DMS153 treated with DMSO at 0.1 percent for 48 hours (cell line): Measurements from ENCODE around the gene PLPP2.

Experiments used
- DNase-seq: peaks from one replicate; lab custom pipeline; 2025; ENCODE audit not compliant: unreplicated experiment; lab: John Stamatoyannopoulos, UW

The PLPP2 gene

DNA sequence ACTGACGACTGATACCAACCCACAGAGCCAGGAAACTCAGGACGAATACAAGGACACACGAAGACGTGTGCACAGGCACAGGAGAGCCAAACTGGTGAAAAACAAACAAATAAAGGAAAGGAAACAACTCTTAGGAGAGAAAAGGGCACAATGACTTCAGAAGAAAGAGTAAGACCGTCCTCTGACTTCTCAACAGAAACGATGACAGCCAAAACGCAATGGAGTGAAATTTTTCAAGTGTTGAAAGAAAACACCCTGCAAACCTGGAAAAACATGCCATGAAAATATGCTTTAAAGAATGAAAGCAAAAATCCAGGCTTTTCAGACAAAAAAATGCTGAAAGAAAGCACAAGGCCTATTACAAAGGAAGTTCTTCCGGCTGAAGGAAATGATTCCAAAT is 24.6 kb upstream of the PLPP2 start:
- no peak for DNase-seq

DNA sequence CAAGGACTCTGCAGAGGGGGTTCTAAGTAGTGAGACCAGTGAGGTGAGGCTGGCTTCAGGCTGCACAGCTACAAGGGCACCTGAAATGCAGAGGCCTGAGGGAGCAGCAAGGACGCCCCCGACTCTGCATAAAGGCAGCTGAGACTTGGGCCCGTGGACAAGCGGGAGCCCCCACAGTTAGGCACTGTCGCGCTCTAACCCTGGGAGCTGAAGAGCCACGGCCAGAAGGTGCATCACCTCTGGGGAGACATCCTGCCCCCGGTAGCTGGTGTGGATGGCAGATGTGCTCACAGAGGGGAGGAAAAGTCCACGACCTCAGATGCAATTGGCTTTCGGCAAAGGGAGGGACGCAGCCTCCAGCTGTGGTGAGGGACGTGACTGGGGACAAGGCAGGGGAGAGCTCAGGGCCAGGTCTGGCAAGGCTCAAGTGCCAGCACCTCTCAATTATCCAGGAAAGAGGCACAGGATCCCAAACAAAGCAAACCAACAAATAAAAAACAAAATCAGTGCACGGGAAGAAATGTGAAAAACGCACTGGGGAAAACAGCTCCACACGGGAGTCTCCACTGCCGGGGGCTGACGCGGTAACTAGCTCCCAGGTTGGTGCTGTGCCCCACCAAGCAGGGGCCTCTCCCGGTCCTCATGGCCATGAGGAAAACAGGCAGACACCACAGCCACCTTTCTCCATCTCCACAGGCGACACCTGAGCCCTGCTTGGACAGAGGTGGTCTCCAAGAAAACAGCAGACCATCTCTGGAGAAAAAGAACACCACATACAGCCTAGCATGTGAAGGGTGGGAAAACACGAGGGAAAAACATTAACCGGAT is 23.0 kb upstream of the PLPP2 start:
- DNase-seq: no peak

DNA sequence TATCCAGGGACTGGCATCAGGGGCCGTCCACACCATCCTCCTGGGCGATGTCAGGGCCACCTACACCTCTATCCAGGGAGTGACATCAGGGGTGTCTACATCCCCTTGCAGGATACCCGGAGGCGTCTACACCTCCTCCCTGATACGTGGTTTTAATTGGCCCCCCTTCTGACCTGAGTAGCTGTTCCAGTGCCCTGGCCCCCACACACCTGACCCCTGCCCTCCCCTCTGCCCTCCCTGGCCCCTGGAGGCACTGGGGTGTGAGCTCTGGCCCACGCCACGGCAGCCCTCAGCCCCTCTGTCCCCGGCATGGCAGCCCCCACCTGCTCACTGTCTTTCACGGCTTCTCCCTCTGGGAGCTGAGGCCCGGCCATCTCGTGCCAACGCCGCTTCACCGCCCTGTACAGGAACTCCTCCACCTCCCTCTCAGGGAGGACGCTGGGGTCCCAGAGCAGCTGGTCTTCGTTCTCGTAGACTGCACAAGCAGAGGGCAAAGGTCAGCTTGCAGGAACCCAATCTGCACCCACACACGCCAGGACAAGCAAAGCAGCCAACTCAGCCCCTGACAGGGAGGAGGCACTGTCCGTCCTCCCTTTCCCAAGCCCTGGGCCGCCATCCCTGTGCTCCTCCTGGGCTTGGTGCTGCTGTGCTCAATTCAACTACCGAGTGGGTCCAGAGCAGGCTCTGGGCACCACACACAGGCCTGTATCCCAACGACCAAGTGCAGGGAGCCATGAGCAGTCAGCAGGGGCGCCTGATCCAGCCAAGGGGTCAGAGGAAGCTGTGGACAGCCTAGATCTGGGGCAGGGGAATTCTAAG is 22.2 kb upstream of the PLPP2 start:
- DNase-seq: no peak

DNA sequence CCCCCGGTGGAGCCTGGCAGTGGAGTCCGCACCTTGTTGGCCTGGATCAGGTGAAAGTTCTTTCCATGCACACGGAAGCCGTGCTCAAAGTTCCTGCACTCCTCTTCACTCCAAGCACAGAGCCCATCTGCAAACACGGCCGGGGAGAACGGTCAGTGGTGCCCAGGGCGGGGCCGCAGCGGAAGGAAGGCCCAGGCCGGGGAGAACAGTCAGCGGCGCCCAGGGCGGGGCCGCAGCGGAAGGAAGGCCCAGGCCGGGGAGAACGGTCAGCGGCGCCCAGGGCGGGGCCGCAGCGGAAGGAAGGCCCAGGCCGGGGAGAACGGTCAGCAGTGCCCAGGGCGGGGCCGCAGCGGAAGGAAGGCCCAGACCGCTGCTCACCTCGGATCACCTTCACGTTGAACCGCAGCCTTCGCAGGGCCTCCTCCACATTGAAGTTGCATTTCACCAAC is 20.6 kb upstream of the PLPP2 start:
- no peak for DNase-seq

DNA sequence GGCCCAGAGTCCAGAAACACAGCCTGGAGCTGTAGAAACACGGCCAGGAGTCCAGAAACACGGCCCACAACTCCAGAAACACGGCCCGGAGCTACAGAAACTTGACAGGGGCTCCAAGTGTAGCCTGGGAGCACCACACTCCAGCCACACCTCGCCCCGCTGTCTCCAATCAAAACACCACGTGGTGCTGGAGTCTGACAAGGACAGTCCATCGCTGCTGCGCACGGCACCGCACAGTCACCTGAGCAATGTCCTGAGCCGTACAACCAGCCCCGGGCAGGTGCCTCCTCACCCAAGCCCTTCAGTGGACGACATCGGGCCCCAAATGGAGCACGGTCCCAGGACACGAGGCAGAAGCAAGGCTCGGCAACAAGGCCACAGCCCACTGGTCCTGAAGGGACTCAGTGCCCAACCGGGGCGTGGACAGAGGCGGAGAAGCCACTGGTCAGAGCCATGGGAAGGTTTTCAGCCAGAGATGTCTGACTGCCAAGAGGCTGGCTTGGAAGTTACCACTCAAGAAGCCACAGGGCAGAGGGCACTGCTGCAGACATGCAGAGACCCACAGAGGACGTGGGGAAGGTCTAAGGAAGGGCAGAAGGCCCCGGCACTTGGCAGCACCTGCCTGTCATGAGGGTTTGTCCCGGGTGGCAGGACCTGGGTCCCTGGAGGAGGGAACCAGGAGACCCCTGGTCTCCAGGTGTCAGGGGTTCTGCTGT is 19.7 kb upstream of the PLPP2 start:
- DNase-seq: no peak

DNA sequence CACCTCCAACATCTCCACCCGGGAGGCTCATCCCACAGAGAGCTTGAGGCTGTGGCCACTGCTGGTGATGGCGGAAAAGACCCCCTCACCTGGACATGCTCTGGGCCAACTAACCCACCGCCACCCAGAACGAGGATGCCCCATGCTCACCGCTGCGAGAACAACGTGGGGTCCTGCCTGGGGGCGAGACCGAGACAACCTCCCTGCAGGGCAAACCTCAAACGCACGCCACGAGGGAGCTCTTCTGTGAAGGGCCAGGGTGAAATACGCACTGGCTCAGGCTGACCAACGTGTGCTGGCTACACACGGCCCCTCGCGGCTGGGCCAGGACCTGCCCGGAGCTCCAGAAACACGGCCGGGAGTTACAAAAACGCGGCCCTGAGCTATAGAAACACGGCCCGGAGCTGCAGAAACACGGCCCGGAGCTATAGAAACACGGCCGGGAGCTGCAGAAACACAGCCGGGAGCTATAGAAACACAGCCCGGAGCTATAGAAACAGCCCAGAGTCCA is 19.0 kb upstream of the PLPP2 start:
- no peak for DNase-seq

DNA sequence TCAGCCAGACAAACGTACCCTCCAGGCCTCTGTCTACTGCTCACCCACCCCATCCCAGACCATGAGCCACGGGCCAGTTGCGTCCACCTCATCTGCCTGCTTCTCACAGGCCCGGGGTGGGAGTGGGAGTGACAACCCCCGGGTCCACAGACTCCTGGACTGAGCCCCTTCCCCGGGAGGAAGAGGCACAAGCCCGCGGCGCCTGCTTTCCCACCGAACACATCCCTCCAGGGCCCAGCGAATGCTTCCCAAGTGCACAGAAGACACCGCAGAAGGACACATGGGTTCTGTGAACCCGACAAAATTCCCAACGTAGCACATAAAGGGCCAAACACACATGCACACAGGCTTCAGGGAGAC is 18.0 kb upstream of the PLPP2 start:
- DNase-seq: no peak

DNA sequence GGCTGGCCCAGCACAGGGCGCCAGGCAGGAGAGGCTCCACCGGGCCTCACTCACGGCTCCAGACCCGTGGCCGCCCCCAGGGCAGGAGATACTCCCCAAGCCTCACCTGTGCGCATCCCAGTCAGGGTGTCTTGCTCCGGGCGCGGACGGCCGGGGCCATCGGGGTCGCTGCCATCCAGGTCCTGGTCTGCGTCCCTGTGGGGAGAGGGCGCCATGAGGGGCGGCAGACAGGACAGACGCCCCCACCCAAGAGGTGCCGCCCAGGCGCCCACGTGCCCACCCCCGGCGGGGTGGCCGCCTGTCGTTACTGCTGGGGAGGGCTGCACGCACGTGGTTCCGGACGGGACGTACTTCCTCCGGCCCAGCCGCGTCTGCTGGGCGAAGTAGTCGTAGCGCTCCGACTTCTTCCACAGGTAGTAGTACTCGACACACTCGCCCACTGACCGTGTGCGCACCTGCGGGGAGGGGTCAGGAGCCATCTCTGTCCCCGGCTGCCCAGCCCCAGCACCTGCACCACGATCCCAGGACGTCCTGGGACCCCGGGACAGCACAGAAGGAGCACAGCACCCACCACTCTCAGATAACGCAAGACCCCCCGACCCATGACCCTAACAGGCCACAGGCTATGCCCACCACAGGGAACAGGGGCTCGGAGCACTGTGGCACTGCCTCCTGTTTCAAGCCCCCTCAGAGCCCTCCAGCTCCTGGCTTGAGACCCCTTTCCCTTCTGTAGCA is 17.4 kb upstream of the PLPP2 start:
- DNase-seq: no peak

DNA sequence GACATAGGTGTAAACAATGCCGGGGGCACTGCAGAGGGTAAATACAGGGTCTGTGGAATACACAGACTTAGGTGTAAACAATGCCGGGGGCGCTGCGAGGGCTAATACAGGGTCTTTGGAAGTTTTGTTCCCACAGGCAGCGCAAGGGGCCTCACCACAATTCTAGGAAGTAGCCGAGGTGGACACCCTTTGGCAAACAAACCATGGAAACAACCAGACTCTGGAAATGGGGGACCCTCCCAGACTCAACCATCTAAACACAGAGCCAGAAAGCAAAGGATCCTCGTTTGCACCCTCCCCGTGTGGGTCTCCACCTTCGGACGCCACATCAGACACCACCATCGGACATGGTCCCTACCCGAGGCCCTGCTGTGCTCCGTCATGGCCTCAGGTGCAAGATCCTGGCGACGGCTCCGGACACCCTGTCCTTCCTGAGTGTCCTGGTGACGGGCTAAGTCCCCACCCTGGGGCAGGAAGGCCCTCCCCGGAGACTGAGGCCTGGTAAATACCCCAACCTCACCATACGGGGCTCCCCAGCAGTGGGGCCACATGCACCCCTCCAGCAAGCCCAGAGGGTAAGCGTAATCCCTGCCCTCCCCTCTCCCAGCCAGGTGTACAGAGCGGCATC is 16.7 kb upstream of the PLPP2 start:
- no peak for DNase-seq

DNA sequence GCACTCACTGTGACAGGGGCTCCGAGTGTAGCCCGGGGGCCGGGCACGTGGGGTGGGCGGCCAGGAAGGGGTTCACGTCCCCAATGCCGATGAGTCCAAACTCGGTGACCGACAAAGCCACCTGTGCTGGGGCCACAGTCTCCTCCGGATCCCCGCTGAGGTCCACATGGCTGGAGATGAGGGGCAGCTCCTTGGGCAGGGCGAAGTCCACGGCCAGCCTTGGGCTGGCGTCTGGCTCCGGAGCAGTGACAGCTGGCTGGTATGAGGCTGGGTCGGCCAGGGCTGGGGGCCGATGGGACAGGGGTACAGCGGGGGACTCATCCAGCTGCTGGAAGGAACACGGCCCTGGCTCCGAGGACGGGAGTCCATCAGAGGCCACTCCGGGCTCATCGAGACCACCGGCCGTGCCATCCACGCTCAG is 15.9 kb upstream of the PLPP2 start:
- no peak for DNase-seq

DNA sequence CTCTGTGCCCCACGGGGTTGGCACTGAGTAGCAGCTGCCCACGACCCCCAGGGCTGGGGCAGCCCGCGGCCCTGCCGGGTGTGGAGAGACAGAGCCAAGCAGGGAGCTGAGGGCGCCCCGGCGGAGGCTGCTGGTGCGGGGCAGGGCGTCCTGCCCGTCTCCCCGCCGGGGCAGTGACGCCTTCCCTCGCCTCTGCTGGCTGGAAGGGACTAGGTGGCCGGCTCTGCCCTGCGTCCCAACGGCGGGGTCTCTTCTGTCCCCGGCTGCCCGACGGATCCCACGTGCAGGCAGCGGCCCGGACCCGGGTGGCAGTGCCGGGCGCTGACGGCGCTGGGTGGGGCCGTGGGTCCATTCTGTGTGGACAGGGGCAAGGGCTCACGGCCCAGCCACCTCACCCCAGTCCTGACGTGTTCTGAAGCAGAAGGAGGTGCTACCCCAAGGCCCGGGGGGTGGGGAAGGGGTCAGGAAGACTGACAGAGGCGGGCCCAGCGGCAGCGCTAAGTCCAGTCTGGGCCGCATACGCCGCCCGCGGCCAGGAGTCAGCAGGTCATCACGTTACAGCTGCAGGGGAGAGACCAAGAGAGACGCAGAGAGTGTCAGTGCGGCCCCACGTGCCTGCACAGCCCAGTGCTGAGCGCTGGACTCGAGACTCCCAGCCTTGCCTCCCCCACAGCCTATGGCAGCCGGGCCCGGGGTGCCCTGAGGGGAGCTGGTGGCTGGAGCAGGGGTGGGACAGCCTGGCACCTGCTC is 15.1 kb upstream of the PLPP2 start:
- no peak for DNase-seq

DNA sequence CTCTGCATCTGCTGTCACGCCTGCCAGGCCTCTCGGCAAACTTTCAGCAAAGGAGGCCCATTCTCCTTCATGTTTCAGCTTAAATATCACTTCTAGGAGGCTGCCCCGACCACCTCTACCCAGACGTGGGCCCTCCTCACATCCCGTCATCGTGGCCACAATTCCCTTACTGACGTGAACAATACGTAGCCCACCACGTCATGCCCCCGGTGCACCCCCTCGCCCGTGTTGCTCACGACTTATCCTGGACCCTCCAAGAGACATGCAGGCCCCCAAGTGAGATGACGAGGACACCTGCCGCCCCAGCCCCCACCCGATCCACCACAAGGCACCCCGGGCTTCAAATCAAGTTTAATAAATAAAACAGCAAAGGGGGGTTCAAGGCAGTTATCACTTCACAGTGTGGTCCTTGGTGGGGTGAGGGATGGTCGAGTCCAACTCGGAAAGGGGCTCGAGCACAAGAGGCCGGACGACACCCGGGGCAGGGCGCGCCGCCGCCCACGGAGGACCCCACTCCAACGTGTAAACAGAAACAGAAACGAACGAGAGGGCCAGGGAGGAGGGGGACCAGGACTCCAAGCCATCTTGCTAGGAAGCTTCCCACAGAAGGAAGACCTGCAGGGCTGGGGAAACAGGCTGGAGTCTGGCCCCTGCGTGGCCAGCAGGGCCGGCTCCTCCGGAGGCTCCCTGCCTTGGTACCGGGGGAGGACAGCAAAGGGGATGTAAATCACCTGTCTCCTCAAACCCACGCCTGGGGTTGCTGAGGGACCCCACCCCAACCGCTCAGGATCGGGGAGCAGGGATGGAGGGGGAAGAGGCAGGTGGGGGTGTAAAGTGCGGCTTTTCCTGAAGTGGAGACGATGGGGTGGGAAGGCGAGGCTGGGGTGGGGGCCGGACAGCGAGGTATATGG is 14.3 kb upstream of the PLPP2 start:
- no peak for DNase-seq

DNA sequence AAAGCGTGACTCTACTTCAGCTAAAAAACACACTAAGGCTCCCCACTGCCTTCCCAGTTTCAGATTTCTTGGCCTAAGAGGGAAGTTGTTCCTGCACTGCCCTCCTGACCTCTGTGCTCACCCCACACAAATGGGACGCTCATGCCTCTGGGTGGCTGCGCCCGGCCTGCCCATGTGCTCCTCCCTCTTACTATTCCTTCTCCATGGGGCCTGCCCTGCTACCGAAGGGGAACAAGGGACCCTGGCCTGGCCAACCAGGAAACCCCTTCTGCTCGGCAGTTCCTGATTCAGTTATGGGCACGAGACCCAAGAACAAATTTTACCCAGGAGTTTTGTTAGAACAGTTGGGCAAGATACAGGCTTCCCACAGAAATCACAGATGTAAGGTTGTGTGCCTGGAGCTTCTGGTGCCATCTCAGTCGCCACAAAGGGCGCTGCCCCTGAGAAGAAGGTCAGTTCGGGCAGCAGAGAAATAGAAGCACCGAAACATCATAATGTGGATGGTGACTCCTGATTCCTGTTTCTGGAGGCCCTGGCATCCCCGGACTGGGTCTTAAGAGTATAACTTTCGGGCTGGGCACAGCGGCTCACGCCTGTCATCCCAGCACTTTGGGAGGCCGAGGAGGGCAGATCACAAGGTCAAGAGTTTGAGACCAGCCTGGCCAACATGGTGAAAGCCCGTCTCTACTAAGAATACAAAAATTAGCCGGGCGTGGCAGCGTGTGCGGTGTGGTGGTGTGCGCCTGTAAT is 5.4 kb upstream of the PLPP2 start:
- no peak for DNase-seq

DNA sequence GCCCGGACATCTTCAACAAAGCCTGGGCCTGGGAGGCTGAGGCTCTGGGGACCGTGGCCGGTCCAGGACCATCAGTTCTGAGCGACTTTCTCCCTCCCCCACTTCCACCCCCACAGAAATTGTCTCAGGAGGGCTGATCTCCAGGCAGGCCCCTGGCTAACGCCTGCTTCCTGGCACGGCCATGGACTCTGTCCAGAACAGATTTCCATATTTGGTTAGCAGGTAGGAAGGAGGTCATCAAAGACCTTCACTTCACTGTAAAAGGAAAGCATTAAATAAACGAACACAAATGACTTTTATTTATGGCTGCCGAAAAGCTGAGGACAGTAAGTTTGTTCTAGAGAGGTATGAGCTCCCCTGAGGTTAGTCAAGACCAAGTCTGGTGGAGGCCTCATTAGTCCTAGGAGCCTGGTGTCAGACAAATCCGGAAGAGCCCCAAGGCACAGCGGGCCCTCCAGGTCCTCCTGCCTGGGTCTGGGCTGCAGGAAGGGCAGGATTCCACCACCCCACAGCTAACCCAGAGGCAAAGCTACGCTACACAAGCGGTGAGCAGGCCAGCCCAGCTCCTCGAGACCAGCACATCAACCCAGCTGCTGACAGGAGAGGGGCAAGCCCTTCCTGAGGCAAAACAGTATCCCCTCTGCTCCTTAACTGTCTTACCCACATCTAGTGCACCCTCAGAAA is 4.6 kb upstream of the PLPP2 start:
- DNase-seq: no peak

DNA sequence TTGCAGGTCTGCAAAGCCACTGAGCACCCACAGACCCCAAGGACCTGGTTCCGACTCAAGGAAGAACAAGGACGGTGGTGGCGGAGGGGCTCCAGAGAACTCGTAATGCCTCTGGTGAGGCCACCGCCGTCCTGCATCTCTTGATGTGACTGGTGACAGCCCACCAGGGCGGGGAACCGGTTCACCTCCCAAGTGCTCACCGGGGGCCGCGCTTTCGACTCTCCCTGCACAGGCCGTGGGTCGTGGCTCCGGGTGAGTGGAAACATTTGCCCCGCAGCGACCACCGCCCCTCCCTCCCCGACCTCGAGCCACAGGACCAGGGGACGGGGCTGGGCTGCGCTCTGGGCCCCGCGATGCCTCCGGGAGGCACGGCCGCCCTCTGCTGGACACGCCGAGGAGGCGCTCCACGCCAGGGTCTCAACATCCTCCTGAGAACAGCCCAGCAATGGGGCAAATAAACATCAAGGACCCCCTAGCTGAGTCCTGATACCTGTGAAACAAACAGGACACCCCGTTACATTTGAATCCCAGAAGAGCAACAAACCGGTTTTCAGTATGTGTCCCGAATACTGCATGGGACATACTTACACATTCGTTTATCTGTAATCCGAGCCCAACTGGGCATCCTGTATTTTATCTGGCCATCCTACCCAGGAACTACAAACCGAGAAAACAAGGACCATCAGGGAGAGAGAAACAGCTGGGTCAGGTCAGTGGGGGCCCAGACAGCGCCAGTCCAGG is 3.9 kb upstream of the PLPP2 start:
- DNase-seq: no peak

DNA sequence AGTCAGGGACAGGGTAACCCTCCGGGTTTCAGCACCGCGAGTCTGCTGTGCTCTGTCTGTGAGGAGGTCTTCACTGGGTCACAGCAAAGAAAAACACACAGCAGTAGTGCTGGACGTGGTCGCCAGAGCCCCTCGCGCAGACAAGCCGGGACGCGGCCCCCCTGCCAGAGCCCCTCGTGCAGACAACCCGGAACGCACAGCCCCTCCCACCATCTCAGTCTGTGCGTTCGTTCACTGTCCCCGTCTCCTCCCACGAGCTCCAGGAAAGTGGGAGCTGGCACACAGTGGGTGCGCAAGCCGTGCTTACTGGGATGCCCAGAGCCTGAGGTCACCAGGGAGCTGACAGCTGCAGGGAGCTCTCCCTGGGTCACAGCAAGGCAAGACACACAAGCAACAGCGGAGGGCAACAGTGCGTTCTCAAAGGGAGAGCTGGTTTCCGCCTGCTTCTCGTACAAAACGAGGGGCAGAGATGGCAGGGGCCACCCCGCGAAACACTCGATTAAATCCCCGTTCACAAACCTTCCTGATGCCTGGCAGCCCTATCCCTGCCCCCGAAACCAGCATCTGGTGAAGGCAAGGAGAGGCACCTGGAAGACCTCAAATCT is 3.2 kb upstream of the PLPP2 start:
- DNase-seq: no peak
